Panc1 (cell line): Measurements from ENCODE around the gene PPP4R3C.

Source experiments
- CTCF ChIP-seq: fragments of 450-650 bp; IDR thresholded peaks from 2 replicates; pipeline ENCODE4 v1.5.1; 2017; ENCODE audit warnings: mild to moderate bottlenecking
- POLR2AphosphoS5 ChIP-seq: IDR thresholded peaks from 2 replicates; pipeline ENCODE4 v1.6.1; 2012; ENCODE audit warnings: mild to moderate bottlenecking, low read depth, low read length, moderate library complexity
- TCF7L2 ChIP-seq: IDR thresholded peaks from 2 replicates; pipeline ENCODE4 v1.6.1; 2011; ENCODE audit warnings: mild to moderate bottlenecking, low read depth, low read length, inconsistent platforms
- TF ChIP-seq, protein P1 (sequence below), 2 experiments: IDR thresholded peaks; 2 replicates each; pipeline ENCODE4 v1.6.1; 2011 to 2012; ENCODE audit warnings: low read depth in 2 of 2, control low read depth in 1 of 2, low read length in 1 of 2, mild to moderate bottlenecking in 1 of 2, moderate library complexity in 1 of 2; ENCODE audit not compliant: insufficient read depth in 1 of 2

- TF ChIP-seq, protein P1, sequence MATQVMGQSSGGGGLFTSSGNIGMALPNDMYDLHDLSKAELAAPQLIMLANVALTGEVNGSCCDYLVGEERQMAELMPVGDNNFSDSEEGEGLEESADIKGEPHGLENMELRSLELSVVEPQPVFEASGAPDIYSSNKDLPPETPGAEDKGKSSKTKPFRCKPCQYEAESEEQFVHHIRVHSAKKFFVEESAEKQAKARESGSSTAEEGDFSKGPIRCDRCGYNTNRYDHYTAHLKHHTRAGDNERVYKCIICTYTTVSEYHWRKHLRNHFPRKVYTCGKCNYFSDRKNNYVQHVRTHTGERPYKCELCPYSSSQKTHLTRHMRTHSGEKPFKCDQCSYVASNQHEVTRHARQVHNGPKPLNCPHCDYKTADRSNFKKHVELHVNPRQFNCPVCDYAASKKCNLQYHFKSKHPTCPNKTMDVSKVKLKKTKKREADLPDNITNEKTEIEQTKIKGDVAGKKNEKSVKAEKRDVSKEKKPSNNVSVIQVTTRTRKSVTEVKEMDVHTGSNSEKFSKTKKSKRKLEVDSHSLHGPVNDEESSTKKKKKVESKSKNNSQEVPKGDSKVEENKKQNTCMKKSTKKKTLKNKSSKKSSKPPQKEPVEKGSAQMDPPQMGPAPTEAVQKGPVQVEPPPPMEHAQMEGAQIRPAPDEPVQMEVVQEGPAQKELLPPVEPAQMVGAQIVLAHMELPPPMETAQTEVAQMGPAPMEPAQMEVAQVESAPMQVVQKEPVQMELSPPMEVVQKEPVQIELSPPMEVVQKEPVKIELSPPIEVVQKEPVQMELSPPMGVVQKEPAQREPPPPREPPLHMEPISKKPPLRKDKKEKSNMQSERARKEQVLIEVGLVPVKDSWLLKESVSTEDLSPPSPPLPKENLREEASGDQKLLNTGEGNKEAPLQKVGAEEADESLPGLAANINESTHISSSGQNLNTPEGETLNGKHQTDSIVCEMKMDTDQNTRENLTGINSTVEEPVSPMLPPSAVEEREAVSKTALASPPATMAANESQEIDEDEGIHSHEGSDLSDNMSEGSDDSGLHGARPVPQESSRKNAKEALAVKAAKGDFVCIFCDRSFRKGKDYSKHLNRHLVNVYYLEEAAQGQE (IDR thresholded peaks at IDR 0.05; ENCODE audit: insufficient read depth in 1 of 2, low read depth in 2 of 2, low read length in 1 of 2): no peak
- TF ChIP-seq CTCF (no peak), POLR2AphosphoS5 (no peak), TCF7L2 (no peak)
These were observed 16.7 kb downstream of the PPP4R3C start for GRCh38 chrX:27446423-27446822.
